ENCODE results near the gene CMTM4.

DNA sequence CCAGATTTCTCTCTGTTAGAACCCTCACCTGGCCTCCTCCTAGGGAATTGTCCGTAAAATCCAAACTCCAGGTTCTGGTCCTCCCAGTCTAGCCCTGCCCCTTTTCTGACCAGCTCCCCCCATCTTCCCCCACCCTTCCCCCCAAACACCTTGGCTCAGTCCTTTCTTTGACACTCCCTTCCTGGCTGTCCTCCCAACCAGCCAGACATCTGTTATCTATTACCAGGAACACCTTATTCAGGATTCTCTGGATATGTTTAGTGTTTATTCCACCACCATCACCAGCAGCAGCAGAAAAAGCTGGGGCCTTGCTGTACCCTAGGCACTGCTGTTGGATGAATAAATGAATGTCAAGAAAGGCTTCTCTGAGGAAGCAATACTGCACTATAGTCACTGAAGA is 96.1 kb downstream of the CMTM4 start:
- no peak for TF ChIP-seq EZH2 (IDR thresholded peaks at IDR 0.05; ENCODE audit: borderline replicate concordance, insufficient read depth, low read depth, low read length, poor library complexity, severe bottlenecking)
- TF ChIP-seq, protein P1, sequence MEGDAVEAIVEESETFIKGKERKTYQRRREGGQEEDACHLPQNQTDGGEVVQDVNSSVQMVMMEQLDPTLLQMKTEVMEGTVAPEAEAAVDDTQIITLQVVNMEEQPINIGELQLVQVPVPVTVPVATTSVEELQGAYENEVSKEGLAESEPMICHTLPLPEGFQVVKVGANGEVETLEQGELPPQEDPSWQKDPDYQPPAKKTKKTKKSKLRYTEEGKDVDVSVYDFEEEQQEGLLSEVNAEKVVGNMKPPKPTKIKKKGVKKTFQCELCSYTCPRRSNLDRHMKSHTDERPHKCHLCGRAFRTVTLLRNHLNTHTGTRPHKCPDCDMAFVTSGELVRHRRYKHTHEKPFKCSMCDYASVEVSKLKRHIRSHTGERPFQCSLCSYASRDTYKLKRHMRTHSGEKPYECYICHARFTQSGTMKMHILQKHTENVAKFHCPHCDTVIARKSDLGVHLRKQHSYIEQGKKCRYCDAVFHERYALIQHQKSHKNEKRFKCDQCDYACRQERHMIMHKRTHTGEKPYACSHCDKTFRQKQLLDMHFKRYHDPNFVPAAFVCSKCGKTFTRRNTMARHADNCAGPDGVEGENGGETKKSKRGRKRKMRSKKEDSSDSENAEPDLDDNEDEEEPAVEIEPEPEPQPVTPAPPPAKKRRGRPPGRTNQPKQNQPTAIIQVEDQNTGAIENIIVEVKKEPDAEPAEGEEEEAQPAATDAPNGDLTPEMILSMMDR (IDR thresholded peaks at IDR 0.05): no peak

Measured in B cell (primary cell).